Esophagus squamous epithelium (tissue), 5 donors: ENCODE data around the gene LRCOL1. TPM values are rescaled to one million over a fixed set of nuclear protein-coding genes. Genes with fewer than 3 reads are reported as not detected.

Experiments
- DNase-seq: peaks from one replicate; lab custom pipeline; 2025; lab: John Stamatoyannopoulos, UW
- H3K27ac ChIP-seq, 4 donors: fragments of 200-600 bp; sonication (generic); one replicate each; pipeline ENCODE4 v1.5.1; 2016 to 2019; ENCODE audit warnings: mild to moderate bottlenecking in 1 of 4
- H3K27me3 ChIP-seq, 4 donors: fragments of 200-600 bp; sonication (generic); 1 replicate in 3 of 4; 2 replicates in 1 of 4; pipeline versions ENCODE4 v1.5.1 to v1.6.0; 2017 to 2021; ENCODE audit warnings: antibody characterized with exemption in 1 of 4
- H3K36me3 ChIP-seq, 3 donors: fragments of 200-600 bp; sonication (generic); one replicate each; pipeline ENCODE4 v1.5.1; 2016 to 2019
- H3K4me1 ChIP-seq, 3 donors: fragments of 200-600 bp; sonication (generic); one replicate each; pipeline ENCODE4 v1.5.1; 2017 to 2019
- H3K4me3 ChIP-seq, 4 donors: fragments of 200-600 bp; sonication (generic); 1 replicate in 3 of 4; 2 replicates in 1 of 4; pipeline ENCODE4 v1.5.1; 2016 to 2019; ENCODE audit warnings: mild to moderate bottlenecking in 2 of 4, moderate library complexity in 1 of 4
- H3K9me3 ChIP-seq, 3 donors: fragments of 200-600 bp; sonication (generic); one replicate each; pipeline ENCODE4 v1.5.1; 2016 to 2019
- CTCF ChIP-seq, 6 experiments: fragments of 450-650 bp in 4 of 6; fragments of 200-600 bp in 2 of 6; sonication (generic) in 2 of 6; IDR thresholded peaks; one replicate each; pipeline ENCODE4 v1.5.1; 2016 to 2019; ENCODE audit warnings: antibody characterized with exemption in 6 of 6, mild to moderate bottlenecking in 4 of 6, moderate library complexity in 4 of 6
- POLR2A ChIP-seq, 4 donors: fragments of 450-650 bp; IDR thresholded peaks; one replicate each; pipeline ENCODE4 v1.6.1; 2017; ENCODE audit warnings: antibody characterized with exemption in 4 of 4, mild to moderate bottlenecking in 4 of 4, moderate library complexity in 3 of 4
- WGBS, 2 donors: methylation state at CpG; one replicate each; pipeline ENCODE4 v1.1.5; 2018; 5-methylcytosine and 5-hydroxymethylcytosine counted together
- intact Hi-C: fragments of 100-400 bp; cut with DNase I; formaldehyde crosslinking; loops from one replicate; pipeline ENCODE4 v1.15.0; 2022
- total RNA-seq, 4 donors: library from RNA; depleted of rRNA; stranded (reverse); fragments of >200 nt; gene quantifications; one replicate each; pipeline ENCODE4 v1.1.0, GENCODE V29; 2016
- donor health status: DM: yes; HTN: yes; CAD: no.

The LRCOL1 gene
- total RNA-seq, 4 donors from 2014 or later, result 1.5 TPM; not detected in 3

GRCh38 chr12:132641811-132642650 is 31.6 kb upstream of the LRCOL1 start:
- 93 to 94% methylated on average over 4 to 16 of the region's 28 CpGs for WGBS, 2 donors
- intact Hi-C loops, result no loop called here

GRCh38 chr12:132640936-132641335 is 30.6 kb upstream of the LRCOL1 start:
- 82 to 84% methylated on average over 10 of the region's 10 CpGs for WGBS, 2 donors
- H3K27me3 ChIP-seq, result no peaks in the 10 kb centered on the region
- TF ChIP-seq CTCF (IDR thresholded peaks at IDR 0.05), result no peak
- TF ChIP-seq POLR2A (IDR thresholded peaks at IDR 0.05), result no peak
- no peak overlapping the region for H3K4me3 ChIP-seq
- H3K9me3 ChIP-seq, result no peaks in the 10 kb centered on the region
- intact Hi-C loops, result no loop called here
- no peak for DNase-seq
- no peak overlapping the region for H3K27ac ChIP-seq
- H3K4me1 ChIP-seq, result no peaks in the 10 kb centered on the region
- peaks cover 9 to 94% (median 30%) of the 10 kb centered on the region in 3 donors for H3K36me3 ChIP-seq

More at GRCh38 chr12:132641811-132642650, 31.6 kb upstream of the LRCOL1 start:
- H3K27me3 ChIP-seq, result no peaks in the 10 kb centered on the region
- no peak for TF ChIP-seq POLR2A (IDR thresholded peaks at IDR 0.05)
- no peak for TF ChIP-seq CTCF (IDR thresholded peaks at IDR 0.05)
- H3K27ac ChIP-seq, result no peak overlapping the region
- H3K36me3 ChIP-seq, result peaks cover 9 to 96% (median 30%) of the 10 kb centered on the region in 3 donors
- H3K4me3 ChIP-seq, result no peak overlapping the region
- no peaks in the 10 kb centered on the region for H3K9me3 ChIP-seq
- H3K4me1 ChIP-seq, result no peaks in the 10 kb centered on the region
- no peak for DNase-seq

- Histone ChIP-seq H3K4me3 (no peak overlapping the region), H3K27me3 (no peaks in the 10 kb centered on the region), H3K4me1 (no peaks in the 10 kb centered on the region), H3K27ac (no peak overlapping the region), H3K9me3 (no peaks in the 10 kb centered on the region), H3K36me3 (peaks cover 9 to 94% (median 36%) of the 10 kb centered on the region in 3 donors)
- TF ChIP-seq POLR2A (IDR thresholded peaks at IDR 0.05), result no peak
- no peak for TF ChIP-seq CTCF (IDR thresholded peaks at IDR 0.05)
- no peak for DNase-seq
- intact Hi-C loops, result no loop called here
- 79 to 92% methylated on average over 7 to 9 of the region's 12 CpGs for WGBS, 2 donors
These were observed 29.7 kb upstream of the LRCOL1 start for GRCh38 chr12:132639956-132640520.

GRCh38 chr12:132638541-132639408 is 28.4 kb upstream of the LRCOL1 start:
- no peaks in the 10 kb centered on the region for H3K27me3 ChIP-seq
- DNase-seq, result no peak
- WGBS, 2 donors, result 71 to 72% methylated on average over 22 to 24 of the region's 25 CpGs
- no peaks in the 10 kb centered on the region for H3K9me3 ChIP-seq
- no peaks in the 10 kb centered on the region for H3K4me1 ChIP-seq
- no peak overlapping the region for H3K4me3 ChIP-seq
- TF ChIP-seq CTCF (IDR thresholded peaks at IDR 0.05) (peak in 4 of 6 experiments; percentile 54 to 77 (median 60)), POLR2A (IDR thresholded peaks at IDR 0.05) (no peak)
- peak overlapping the region in 2 of 4 donors; percentile 21 to 44 for H3K27ac ChIP-seq
- intact Hi-C loops, result no loop called here
- H3K36me3 ChIP-seq, result peaks cover 14 to 98% (median 36%) of the 10 kb centered on the region in 3 donors
